ENCODE results near the gene TXNIP.
A peak's percentile ranks its signal among the peaks of the same experiment; 100 is the strongest.

TXNIP gene

DNA sequence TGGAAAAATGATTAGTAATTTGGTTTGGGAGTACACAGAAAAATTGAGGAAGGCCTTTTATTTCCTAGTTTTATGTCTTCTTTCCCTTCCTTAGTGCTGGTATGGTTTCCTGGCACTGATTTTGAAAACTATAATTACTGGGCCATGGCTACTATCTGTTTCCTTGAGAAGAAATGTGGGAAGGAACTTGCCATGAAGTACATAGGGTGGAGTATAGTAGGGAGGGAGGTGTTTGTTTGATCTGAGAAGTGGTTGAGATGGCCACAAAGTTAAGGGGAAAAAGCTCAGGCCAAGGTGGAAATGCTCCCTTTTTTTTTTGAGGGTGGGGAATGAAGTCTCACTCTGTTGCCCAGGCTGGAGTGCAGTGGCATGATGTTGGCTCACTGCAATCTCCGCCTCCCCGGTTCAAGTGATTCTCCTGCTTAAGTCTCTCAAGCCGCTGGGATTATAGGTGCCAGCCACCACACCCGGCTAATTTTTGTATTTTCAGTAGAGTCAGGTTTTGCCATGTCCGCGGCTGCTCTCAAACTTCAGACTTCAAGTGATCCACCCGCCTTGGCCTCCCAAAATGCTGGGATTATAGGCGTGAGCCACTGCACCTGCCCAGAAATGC, 13.9 kb upstream of the TXNIP start:
- no peak for DNase-seq

DNA sequence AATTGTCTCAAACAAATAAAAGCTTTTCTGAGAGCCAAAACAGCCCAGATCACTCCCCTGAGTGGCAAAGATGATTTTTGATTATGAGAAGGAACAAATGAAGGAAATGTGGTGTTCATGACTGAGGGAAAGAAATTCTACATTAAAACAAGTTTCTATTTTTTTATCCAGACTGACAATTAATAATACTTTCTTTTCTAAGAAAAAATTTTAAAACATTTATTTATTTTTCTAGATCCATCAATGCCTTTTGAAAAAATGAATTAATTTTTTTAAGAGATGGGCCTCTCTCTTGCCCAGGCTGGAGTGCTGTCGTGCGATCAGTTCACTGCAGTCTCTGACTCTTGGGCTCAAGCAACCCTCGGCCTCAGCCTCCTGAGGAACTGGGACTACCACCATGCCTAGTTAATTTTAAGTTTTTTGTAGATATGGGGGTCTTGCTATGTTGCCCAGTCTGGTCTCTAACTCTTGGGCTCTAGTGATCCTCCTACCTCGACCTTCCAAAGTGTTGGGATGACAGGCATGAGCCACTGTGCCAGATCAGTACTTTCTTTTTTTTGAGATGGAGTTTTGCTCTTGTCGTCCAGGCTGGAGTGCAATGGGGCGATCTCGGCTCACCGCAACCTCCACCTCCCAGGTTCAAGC, 11.2 kb upstream of the TXNIP start:
- no peak for DNase-seq

DNA sequence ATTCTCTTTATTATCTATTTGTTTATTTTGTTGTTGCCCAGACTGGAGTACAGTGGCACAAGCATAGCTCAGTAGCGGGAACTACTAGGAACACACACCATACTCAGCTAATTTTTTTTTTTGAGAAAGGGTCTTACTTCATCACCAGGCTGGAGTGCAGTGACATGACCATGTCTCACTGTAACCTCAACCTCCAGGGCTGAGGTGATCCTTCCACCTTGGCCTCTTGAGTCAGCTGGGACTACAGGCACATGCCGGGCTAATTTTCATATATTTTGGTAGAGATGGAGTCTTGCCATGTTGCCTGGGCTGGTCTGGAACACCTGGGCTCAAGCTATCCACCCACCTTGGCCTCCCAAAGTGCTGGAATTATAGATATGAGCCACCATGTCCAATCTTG, 5.3 kb upstream of the TXNIP start:
- no peak for DNase-seq

DNA sequence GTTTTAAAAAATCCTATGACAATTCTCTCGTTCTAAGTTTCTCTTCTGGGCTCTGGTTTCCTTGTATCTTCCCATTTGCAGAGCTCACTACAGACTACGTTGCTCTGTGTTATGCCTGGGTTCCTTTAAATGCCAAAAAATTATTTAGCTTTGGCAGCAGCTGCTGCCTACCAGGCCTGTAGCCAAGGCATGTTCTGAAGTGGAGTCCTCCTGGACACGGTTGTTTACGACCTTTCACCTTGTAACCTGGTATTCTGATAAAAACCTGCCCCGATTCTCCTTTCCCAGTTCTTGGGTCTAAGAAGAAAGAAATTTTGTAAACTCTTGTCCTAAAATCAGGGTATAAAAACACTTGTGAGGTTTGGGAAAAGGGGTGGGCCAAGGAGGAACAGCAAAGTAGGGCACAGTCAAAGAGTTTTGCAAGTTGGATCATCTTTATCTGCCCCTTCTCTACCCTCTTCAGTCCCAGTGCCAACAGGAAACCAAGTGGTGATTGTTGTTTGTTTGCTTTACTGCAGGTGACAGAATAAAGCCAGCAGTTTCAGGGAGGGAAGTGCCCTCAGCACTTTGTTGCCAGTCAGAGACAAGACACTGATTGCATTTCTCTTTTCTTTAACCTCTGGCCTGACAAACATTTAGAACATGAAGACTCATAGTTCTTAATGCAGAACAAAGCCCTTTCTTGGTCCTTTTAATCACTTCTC, 3.1 kb upstream of the TXNIP start:
- DNase-seq = peak; percentile 59

DNA sequence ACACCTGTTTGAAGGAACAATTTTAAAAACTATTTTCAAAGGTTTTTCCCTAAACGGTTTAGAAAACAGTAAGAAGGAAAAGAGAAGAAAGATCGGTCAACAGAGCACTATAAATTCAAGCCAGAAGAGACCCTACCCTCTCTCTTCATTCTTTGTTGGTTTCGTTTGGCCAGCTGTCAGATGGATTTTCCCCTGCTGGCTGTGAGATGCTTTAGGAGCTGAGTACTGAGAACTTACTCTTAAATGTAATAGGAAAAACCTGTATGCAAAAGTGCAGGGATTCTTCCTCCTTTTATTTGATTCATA, 1.3 kb upstream of the TXNIP start:
- DNase-seq = no peak

DNA sequence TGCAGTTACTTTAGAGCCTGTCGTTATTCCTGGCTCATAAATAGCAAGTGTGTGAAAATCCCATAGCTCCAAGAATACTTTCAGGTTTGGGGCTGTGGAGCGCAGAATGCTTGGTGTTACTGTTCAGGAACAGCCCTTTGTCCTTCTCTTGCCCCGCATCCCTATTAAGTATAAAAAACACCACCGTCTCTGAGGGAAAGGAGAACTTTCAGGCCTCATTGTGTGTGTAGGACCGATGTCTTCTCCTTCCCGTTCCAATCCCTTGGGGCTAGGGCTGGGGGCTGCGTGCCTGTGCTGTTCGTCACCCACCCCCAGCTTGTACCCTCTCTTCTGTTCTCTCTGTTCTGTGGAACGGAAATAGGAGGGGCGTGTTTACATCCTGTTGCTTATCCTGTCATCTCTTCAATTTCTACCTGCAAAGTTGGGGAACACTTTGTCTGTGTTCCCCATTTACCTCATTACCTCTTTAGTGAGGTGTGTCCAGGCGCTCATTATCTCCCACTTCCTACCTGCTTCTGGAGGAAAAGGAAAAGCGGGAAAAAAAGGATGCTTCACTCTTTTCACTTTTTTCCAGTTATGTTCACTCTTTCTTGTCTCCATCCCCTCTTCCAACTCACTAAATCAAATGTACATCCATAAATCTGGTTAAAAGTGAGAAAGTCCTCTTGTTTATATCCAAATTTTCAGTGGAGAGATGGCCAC, 788 bp upstream of the TXNIP start:
- peak; percentile 79 for DNase-seq

DNA sequence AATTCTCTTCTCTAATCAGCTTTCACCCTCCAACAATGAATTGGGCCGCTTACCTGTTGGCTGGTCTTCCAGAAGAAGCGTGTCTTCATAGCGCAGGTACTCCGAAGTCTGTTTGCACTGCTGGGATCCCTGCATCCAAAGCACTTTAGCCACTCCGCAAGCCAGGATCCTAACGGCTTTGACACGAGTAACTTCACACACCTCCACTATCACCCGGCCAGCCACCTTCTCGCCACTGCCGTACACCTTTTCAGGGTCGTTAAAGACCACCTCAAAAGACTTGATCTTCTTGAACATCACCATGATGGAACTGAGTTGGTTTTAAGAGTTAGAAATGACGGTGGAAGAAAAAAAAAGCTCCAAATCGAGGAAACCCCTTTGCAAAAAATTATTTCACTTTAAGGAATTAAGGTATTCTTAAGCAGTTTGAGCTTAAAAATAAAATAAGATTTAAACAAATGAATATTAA, 381 bp downstream of the TXNIP start:
- DNase-seq = no peak

DNA sequence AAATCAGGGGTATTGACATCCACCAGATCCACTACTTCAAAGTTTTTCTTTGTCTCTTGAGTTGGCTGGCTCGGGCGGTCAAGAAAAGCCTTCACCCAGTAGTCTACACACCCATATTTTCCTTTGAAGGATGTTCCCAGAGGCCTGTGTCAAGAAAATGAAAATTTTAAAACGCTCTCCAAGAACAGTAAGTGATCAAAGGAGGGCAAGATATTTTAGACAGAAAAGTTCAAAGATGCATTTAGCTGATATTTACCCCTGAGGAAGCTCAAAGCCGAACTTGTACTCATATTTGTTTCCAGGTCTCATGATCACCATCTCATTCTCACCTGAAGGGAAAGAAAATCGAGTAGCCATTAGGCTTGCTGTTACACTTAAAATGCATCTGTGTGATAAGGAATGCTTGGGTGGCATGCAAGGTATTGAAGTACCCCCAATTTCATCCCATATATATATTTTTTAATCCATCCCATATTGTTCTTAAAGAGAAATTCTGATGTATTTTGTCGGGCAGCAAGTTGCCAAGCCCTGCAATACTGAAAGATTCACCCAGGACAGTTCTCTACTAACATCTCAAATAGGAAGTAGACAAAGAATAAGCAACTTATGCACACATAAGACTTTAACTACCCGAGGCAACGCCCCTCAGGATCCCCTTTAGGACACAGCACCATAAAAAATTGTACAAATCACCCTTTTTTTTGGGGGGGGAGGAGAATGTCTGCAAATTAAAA, 1.1 kb downstream of the TXNIP start:
- no peak for DNase-seq

DNA sequence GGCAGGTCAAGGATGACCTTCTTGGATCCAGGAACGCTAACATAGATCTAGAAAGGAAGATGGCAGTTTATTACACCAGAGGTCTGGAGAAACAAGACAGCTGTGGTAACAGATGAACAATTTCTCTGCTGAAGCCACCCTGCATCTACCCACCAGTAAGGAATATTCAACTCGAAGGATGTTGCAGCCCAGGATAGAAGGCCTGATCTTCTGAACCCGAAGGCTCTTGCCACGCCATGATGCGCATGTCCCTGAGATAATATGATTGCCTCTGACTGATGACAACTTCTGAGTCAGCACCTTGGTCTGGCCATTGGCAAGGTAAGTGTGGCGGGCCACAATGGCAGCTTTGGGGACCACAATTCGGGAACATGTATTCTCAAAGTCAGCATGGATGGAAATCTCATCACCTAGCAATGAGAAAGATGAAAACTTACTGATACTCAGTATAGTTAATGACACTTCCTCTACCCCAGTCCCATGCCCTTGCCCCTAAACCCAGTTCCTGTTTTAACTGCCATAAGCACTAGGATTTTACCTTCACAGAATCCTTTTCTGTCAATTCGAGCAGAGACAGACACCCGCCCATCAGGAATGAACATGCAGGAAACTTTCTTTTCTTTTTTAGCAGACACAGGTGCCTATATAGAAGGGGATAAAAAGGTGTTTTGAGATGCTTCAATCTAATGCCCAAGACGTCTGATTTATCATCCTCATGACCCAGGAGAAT, 1.8 kb downstream of the TXNIP start:
- no peak for DNase-seq

DNA sequence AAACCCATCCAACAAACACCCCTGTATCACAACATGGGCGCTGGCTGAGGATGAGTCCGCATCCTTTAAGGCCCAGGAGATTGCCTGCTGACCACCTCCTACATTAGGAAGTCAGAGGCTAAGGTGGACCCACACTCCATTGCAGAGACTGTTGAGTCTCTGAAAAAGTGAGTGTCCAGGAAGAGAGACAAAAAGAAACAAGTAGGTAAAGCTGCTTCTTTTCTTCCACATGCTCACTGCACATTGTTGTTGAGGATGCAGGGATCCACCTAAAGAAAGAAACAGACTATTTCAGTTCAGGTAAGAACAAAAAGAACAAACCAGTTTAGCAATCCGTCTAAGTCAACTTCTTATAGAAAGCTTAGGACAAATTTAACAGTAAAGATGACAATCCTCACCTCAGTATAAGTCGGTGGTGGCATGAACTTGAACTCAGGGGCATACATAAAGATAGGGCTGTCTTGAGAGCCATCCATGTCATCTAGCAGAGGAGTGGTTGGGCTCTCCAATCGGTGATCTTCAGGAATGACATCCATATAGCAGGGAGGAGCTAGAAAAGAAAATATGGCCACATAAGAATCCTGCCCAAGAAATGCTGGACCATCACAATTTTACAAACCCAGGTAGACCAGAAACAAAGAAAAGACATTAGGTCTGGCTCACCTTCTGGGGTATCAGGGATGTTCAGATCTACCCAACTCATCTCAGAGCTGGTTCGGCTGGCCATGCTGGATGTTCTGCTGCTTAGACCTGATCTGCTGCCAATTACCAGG, 2.6 kb downstream of the TXNIP start:
- DNase-seq = no peak

DNA sequence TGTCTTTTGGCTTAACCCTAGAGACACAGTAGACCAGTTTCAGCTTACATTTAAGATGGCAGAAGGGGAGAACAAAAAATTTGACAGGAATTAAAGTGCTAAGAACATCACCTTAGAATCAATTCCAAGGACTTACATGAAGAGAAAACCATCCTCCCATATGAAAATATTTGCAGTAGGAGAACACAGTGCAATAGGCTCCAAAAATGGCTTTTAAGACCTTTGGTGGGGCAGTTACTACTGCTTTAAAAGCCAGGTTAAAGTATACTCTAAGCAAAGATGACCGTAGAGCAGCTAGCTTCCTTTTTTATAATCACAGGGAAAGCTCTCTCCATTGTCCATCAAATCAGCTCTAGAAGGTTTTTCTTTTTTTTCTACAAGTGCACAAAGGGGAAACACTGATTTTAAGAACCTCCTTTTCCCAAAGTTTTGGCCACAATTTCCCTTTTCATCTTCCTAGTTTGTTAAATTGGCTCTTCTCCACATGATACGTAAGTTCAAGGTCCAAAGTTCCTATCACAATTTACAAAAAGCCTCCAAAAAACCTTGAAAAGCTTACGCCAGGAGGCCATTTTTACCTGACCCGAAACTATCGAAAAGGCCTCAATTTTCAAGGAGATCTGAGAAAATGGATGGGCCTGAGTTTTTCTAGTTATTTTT, 3.3 kb downstream of the TXNIP start:
- no peak for DNase-seq

DNA sequence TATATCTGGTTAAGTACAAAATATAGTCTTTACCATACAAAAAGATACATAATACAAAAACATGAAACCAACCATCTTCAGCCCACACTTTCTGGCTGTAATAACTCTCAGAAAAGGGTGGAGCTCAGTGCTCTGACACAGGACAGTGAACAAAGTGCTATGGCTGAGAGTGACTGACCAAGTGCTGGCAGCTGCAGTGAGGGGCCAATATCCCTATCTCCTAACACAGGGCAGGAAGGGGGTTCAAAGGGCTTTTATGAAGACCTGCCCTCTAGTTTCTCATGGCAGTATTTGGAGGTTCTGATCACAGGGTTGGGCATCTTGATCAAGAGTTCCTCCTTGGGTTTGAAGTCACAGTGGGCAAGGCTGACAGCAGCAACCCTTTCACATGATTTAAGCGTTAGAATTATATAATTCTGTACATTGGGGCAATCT, 3.9 kb downstream of the TXNIP start:
- no peak for DNase-seq

DNA sequence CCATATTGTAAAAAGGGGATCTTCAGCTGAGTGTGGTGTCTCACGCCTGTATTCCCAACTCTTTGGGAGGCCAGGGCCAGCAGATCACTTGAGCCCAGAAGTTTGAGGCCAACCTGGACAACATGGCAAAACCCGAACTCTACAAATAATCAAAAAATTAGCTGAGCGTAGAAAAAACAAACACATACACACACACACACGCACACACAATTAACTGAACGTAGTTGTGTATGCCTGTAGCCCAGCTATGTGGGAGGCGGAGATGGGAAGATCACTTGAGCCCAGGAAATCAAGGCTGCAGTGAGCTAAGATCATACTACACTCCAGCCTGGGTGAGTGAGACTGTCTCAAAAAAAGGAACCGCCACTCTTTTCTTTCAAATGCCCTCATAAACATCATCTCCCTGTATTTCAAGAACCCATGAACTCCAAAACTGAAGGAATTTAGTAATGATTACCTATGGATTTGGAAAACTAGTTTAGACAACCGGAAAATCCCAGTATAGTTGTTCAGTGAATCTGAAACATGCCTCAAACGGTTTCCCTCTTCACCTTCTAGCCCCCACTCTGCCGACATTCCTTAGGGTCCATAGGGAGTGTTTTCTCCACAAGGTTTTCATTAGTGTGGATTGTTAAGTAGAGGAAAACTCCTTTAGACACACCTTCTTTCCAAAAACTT, 4.5 kb downstream of the TXNIP start:
- DNase-seq = no peak

DNA sequence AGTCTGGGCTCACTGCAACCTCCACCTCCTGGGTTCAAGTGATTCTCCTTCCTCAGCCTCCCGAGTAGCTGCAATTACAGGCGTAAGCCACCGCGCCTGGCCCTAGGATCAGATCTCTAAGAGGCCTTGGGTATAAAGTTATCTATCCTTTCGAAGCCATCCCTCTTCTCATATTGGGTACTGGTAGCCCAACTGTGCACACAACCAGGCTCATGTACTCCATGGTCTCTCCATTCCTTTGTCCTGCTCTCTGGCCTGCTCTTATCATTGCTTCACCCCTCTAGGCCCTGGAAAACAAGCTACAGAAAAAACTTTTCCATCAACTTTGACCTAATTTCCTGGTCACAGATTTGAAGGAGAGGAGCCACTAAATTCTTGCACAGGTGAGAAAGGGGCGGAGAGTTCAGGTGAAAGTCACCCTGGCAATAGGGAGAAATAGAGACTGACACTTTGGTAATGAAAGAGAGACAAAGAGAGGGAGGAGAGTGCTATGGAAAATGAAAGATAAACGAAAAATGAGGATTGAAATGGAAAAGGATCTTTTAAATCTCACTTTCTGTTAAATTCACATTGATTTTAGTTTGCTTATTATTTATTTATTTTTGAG, 6.0 kb downstream of the TXNIP start:
- DNase-seq = no peak

DNA sequence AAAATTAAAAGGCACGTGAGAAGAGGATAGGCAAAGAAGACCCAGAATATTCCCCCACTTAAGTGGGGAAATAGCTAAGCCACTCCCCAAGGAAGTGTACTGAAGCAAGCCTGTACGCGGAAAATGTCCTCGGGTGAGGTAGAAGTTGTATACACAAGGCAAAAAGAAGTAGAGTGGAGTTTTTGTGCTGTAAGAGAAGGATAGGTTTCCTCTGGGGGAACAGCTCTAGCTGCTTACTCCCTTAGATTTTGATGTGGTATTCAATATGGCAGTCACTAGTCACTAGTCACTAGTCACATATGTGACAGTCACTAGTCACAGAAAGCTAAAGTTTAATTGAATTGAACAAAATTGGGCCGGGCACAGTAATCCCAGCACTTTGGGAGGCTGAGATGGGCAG, 7.6 kb downstream of the TXNIP start:
- peak; percentile 50 for DNase-seq

DNA sequence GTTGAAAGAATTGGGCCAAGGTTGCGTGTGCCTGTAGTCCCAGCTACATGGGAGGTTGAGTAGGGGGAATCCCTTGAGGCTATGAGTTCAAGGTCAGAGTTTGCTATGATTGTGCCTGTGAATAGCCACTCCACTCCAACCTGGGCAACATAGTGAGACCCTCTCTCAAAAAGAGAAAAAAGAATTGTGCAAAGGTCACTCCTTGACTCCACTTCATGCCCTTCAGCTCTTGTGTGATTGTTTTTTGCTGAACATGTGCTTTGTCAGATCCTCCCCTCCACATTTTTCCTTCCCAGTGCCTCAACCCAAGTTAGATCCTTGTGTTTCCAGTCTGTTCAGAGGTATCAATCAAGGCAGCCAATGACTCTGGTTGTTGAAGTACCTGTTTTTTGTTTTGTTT, 8.5 kb downstream of the TXNIP start:
- DNase-seq = no peak

DNA sequence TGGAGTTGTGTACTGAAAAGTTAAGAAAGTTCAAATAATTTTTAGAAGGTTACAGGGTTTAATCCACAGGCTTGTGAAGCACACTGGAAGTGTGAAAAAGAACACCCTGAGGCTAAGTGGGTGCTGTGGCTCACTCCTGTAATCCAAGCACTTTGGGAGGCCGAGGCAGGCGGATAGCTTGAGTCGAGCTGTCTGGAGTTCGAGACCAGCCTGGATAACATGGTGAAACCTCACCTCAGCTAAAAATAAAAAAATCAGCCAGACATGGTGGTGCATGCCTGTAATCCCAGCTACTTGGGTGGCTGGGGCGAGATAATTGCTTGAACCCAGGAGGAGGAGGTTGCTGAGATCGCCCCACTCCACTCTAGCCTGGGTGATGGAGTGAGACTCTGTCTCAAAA, 9.8 kb downstream of the TXNIP start:
- DNase-seq = no peak

DNA sequence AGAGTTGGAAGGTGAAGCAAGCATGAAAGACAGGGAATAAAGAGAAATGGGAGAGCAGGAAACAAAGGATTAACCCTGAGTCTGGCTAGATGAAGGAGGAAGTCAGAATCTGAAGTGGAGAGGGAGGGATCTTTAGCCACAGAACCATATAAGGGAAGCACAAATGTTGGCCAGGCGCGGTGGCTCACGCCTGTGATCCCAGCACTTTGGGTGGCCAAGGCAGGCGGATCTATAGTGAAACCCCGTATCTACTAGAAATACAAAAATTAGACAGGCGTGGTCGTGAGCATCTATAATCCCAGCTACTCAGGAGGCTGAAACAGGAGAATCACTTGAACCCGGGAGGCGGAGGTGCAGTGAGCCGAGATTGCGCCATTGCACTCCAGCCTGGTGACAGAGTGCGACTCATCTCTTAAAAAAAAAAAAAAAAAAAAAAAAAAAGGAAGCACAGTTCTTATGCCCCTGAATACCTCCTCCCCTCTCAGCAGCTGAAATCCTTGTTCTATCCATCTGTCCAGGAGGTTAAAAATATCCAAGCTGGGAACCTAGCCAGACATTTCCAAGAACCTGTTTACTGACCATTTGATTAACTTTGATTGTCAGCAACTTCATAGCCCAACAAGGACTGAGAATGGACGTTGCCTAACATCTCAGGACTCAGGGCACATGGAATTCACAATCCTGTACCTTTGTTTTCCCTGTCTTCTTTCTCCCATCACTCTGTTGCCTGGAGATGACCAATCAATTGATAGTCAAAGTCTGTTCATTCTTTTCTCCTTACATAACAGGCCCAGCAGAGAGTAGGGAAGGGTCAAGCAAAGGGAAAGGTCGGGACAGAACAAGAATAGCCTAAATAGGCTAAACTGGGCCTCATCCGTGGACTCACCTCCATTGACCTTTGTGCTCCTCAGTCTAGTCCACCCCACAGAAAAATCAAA, 10.6 kb downstream of the TXNIP start:
- DNase-seq = no peak

DNA sequence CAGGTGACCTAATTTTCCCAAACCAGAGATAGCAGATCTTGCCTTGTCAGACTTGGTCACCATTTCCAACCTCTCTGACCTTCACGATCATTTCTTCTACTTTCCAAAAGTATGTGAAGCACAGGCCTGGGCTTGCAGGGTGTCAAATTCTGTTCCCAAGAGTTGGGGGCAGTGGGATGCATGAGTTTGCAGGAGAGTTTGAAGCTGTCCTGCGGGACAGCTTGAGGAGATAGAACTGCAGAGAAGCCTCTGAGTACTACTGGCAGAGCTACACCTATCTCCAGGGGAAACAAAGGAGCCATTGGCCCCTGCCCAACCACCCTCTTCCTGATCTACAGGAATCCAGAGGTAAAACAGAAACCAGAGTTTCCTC, 11.3 kb downstream of the TXNIP start:
- DNase-seq = no peak
